Renal cortex interstitium (tissue), 11 donors: ENCODE data around the gene AP3B1. TPM values are rescaled to one million over a fixed set of nuclear protein-coding genes. Genes with fewer than 3 reads are reported as not detected.
"Not testable (repeated sequence)": the region's sequence is repeated elsewhere in the genome, so short reads cannot be mapped to it uniquely, and the experiment has no call there.

Experiments
- DNase-seq, 11 donors: peaks; one replicate each; pipeline ENCODE4 v3.0.0-alpha.2; 2013; ENCODE audit warnings: low read depth in 9 of 11, low spot score in 4 of 11; ENCODE audit errors: extremely low read depth in 1 of 11
- polyA plus RNA-seq, 3 donors: library from polyadenylated mRNA; unstranded; fragments of 120-200 nt; gene quantifications; one replicate each; pipeline ENCODE4 v1.2.1, GENCODE V29; 2013; ENCODE audit not compliant: insufficient read length in 3 of 3

The AP3B1 gene
- polyA plus RNA-seq, 3 donors, result 61.2 to 81.5 (median 69.9) TPM

GRCh38 chr5:78108564-78108963, 185.9 kb downstream of the AP3B1 start:
- DNase-seq, result no peak

GRCh38 chr5:78103232-78103918, 191.1 kb downstream of the AP3B1 start:
- no peak for DNase-seq

- no peak for DNase-seq
Observed at GRCh38 chr5:78102500-78102899, 192.0 kb downstream of the AP3B1 start.

DNA sequence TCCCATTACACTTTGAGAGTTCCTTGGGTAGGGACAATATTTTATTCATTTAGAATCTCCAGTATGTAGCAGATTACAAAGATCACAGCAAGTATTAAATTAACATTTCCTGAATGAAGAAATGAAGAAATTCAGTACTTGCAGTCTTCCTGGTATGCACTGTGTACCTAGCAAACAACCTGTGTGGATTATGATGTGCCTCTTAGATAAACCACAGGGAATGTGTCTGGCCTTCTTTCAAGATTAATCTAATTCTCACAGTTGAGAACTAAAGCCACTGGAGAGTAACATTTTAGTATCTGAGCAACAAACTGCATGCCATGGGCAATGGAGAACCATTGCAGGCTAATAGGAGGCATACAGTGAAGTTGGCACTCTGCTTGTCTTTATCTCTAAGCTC, 199.4 kb downstream of the AP3B1 start:
- DNase-seq, result no peak

- DNase-seq, result no peak
Observed at GRCh38 chr5:78090002-78090401, 204.5 kb downstream of the AP3B1 start.

- no peak for DNase-seq
Observed at GRCh38 chr5:78078858-78079257, 215.6 kb downstream of the AP3B1 start.

GRCh38 chr5:78077369-78078068, 217.0 kb downstream of the AP3B1 start:
- no peak for DNase-seq

- DNase-seq, result no peak
Observed at GRCh38 chr5:78076351-78076750, 218.1 kb downstream of the AP3B1 start.

GRCh38 chr5:78075301-78075700, 219.2 kb downstream of the AP3B1 start:
- no peak for DNase-seq

GRCh38 chr5:78070691-78071090, 223.8 kb downstream of the AP3B1 start:
- DNase-seq, result not testable (repeated sequence)

- not testable (repeated sequence) for DNase-seq
Observed at GRCh38 chr5:78067581-78067980, 226.9 kb downstream of the AP3B1 start.

- not testable (repeated sequence) for DNase-seq
Observed at GRCh38 chr5:78066722-78067121, 227.8 kb downstream of the AP3B1 start.

- no peak for DNase-seq
Observed at GRCh38 chr5:78065663-78066062, 228.8 kb downstream of the AP3B1 start.

- DNase-seq, result no peak
Observed at GRCh38 chr5:78064941-78065472, 229.5 kb downstream of the AP3B1 start.

DNA sequence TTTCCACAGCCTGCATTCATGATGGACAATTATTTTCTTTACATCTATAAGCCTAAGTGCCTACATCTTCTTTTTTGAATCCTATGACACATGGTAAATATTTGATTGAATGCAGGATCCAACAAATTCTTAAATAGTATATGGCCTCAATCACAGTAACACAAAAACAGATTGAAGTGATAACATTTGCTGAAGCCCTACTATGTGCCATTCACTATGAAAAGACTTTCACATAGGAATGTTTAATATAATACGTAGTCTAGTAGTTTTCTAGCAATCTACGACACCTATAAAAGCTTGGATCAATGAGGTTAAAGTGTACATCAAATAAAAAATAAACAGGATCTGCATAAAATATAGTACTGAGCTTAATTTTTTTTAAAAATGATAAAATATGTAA, 231.0 kb downstream of the AP3B1 start:
- no peak for DNase-seq

DNA sequence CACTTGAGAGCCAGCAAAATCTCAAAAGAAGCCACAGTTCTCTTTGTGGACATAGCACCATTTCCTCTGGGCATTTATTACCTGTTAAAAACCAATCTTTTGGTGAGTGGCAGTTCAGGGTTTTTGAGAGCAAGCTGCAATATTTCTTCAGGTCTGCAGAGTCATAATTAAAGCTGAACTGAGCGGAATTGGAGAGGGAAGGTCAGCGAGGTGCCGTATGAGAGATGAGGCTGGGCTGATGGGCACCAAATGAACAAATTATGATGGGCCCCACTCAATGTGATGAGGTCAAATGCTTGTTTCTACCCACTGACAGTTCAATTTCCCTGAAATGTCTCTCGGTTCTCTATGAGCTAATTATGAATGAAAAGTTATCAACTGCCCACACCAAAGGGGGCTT, 231.9 kb downstream of the AP3B1 start:
- no peak for DNase-seq

GRCh38 chr5:78060421-78060820, 234.1 kb downstream of the AP3B1 start:
- DNase-seq, result no peak

GRCh38 chr5:78058625-78059024, 235.9 kb downstream of the AP3B1 start:
- DNase-seq, result no peak

GRCh38 chr5:78056901-78057514, 237.5 kb downstream of the AP3B1 start:
- no peak for DNase-seq

- DNase-seq, result no peak
Observed at GRCh38 chr5:78056053-78056452, 238.4 kb downstream of the AP3B1 start.
